Gastroesophageal sphincter (tissue), 4 donors: Measurements from ENCODE around the gene AGFG2. TPM values are rescaled to one million over a fixed set of nuclear protein-coding genes. Genes with fewer than 3 reads are reported as not detected.
A peak's percentile ranks its signal among the peaks of the same experiment; 100 is the strongest.

ENCODE experiments used
- ATAC-seq: fragments of 150-250 bp; one replicate; pipeline ENCODE4 v1.9.1; 2016; ENCODE audit warnings: mild to moderate bottlenecking, moderate library complexity
- H3K27ac ChIP-seq, 4 donors: fragments of 200-600 bp; sonication (generic) in 3 of 4; 1 replicate in 3 of 4; 2 replicates in 1 of 4; pipeline ENCODE4 v1.5.1; 2016 to 2019
- H3K27me3 ChIP-seq: fragments of 200-600 bp; sonication (generic); one replicate; pipeline ENCODE4 v1.5.1; 2019
- H3K36me3 ChIP-seq, 2 donors: fragments of 200-600 bp; sonication (generic); one replicate each; pipeline ENCODE4 v1.5.1; 2019; ENCODE audit warnings: control low read depth in 1 of 2
- H3K4me1 ChIP-seq, 3 donors: fragments of 200-600 bp; sonication (generic); 1 replicate in 2 of 3; 2 replicates in 1 of 3; pipeline ENCODE4 v1.5.1; 2016 to 2019; ENCODE audit warnings: control low read depth in 2 of 3
- H3K4me3 ChIP-seq, 2 donors: fragments of 200-600 bp; sonication (generic); one replicate each; pipeline ENCODE4 v1.5.1; 2019; ENCODE audit warnings: mild to moderate bottlenecking in 1 of 2, moderate library complexity in 1 of 2
- H3K9me3 ChIP-seq, 3 donors: fragments of 200-600 bp; sonication (generic); one replicate each; pipeline ENCODE4 v1.5.1; 2017 to 2019; ENCODE audit warnings: control low read depth in 2 of 3
- EP300 ChIP-seq: sonication (generic); formaldehyde crosslinking; IDR thresholded peaks from one replicate; pipeline ENCODE4 v1.6.1; 2017; ENCODE audit warnings: antibody characterized with exemption, mild to moderate bottlenecking
- POLR2A ChIP-seq, 2 donors: fragments of 450-650 bp; IDR thresholded peaks; one replicate each; pipeline ENCODE4 v1.6.1; 2017; ENCODE audit warnings: antibody characterized with exemption in 2 of 2, mild to moderate bottlenecking in 2 of 2, moderate library complexity in 1 of 2
- POLR2AphosphoS5 ChIP-seq: sonication (generic); formaldehyde crosslinking; IDR thresholded peaks from one replicate; pipeline ENCODE4 v1.6.1; 2017; ENCODE audit warnings: antibody characterized with exemption
- WGBS, 2 donors: methylation state at CpG; one replicate each; pipeline ENCODE4 v1.1.5; 2018; ENCODE audit warnings: low coverage in 1 of 2; 5-methylcytosine and 5-hydroxymethylcytosine counted together
- total RNA-seq, 4 donors: library from RNA; depleted of rRNA; stranded (reverse); fragments of >200 nt; gene quantifications; one replicate each; pipeline ENCODE4 v1.1.0, GENCODE V29; 2016
- TF ChIP-seq, protein P1 (sequence below), 4 experiments: fragments of 200-600 bp in 2 of 4; fragments of 450-650 bp in 2 of 4; sonication (generic) in 1 of 4; IDR thresholded peaks; one replicate each; pipeline ENCODE4 v1.5.1; 2017 to 2019; ENCODE audit warnings: antibody characterized with exemption in 4 of 4, mild to moderate bottlenecking in 2 of 4, moderate library complexity in 2 of 4

The AGFG2 gene
- total RNA-seq, 4 donors from 2014 or later: 26.0 to 60.1 (median 36.6) TPM

DNA sequence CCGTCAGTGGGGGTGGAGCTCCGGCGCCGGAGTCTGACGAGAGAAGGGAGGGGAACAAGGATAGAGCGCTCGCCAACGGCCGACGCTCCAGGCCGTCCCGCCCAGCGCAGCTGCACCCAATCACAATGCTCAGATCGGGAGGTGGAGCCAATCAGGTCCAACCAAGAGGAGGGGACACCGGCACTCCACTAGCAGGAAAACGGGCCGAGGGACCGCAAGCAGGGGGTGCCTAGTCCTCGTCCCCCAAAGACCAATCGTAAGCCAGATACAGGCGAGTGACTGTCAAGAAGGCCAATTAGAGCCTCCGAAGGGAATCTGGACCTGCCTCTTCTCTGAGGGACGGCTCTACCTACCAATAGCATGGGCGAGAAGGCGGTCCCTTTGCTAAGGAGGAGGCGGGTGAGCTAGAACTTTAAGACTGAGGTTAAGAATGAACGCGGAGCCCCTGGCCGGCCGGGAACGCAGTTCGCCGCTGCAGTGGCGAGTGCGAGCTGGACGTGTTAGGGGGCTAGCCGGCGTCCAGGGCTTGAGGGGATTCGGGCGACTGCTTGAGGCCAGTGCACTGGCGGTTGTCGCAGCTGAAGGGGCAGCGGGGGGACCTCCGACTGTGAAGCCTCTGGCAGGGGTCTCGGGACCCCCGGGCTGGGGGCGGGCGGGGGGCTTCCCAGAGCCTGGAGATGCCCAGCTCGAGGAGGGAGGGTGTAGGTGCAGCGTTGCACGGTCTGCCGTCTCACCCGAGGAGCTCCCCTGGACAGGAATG, 47.4 kb downstream of the AGFG2 start, which contains the start of gene FBXO24:
FBXO24 (plus strand) TSS at position 63 of the 760 bp plus-strand sequence; CDS start at position 361, 298 bp downstream.
- Histone ChIP-seq H3K4me3 (peak within 1 kb of the TSS; percentile 84 to 95), H3K4me1 (peaks cover 0 to 63% (median 35%) of the 10 kb centered on the region in 3 donors), H3K36me3 (peaks cover 0 to 22% of the 10 kb centered on the region in 2 donors), H3K27me3 (peaks cover 10% of the 10 kb centered on the region), H3K27ac (peak within 1 kb of the TSS; percentile 88 to 95 (median 94)), H3K9me3 (no peaks in the 10 kb centered on the region)
- TF ChIP-seq, protein P1, sequence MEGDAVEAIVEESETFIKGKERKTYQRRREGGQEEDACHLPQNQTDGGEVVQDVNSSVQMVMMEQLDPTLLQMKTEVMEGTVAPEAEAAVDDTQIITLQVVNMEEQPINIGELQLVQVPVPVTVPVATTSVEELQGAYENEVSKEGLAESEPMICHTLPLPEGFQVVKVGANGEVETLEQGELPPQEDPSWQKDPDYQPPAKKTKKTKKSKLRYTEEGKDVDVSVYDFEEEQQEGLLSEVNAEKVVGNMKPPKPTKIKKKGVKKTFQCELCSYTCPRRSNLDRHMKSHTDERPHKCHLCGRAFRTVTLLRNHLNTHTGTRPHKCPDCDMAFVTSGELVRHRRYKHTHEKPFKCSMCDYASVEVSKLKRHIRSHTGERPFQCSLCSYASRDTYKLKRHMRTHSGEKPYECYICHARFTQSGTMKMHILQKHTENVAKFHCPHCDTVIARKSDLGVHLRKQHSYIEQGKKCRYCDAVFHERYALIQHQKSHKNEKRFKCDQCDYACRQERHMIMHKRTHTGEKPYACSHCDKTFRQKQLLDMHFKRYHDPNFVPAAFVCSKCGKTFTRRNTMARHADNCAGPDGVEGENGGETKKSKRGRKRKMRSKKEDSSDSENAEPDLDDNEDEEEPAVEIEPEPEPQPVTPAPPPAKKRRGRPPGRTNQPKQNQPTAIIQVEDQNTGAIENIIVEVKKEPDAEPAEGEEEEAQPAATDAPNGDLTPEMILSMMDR (IDR thresholded peaks at IDR 0.05): no peak
- peak in 1 of 2 donors; percentile 27 for TF ChIP-seq POLR2A (IDR thresholded peaks at IDR 0.05)
- ATAC-seq: peak; percentile 94
- 0% methylated on average over 1 to 3 of the region's 53 CpGs for WGBS, 2 donors

DNA sequence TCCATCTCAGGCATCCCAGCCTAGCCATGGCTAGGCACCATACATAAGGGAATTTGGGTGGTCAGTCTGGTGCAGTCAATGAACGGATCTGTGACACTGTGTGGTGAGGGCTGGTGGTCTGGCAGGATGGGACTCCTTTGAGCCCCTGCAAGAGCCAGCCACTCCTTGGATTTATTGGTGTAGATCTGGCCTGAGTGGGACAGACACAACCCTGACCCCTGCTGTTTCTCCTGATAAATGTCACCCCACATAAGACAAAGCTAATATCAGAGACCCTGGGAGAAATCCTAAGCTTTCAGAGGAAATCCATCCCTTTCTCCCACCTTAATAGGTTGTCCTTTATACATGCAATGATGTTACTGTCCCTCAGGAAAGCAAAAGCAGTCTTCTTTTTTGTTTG, 49.4 kb downstream of the AGFG2 start:
- Histone ChIP-seq H3K9me3 (no peaks in the 10 kb centered on the region), H3K27ac (no peak overlapping the region), H3K4me3 (no peak overlapping the region), H3K36me3 (peaks cover 0 to 2% of the 10 kb centered on the region in 2 donors), H3K4me1 (peaks cover 0 to 46% (median 24%) of the 10 kb centered on the region in 3 donors), H3K27me3 (peaks cover 20% of the 10 kb centered on the region)
- no peak for ATAC-seq
- no CpG with 5 or more reads among the region's 1 CpG for WGBS, 2 donors
- TF ChIP-seq POLR2A (IDR thresholded peaks at IDR 0.05): no peak
- no peak for TF ChIP-seq EP300
- TF ChIP-seq POLR2AphosphoS5: no peak
- TF ChIP-seq, protein P1 (IDR thresholded peaks at IDR 0.05): peak in 2 of 4 experiments; percentile 16 to 28

DNA sequence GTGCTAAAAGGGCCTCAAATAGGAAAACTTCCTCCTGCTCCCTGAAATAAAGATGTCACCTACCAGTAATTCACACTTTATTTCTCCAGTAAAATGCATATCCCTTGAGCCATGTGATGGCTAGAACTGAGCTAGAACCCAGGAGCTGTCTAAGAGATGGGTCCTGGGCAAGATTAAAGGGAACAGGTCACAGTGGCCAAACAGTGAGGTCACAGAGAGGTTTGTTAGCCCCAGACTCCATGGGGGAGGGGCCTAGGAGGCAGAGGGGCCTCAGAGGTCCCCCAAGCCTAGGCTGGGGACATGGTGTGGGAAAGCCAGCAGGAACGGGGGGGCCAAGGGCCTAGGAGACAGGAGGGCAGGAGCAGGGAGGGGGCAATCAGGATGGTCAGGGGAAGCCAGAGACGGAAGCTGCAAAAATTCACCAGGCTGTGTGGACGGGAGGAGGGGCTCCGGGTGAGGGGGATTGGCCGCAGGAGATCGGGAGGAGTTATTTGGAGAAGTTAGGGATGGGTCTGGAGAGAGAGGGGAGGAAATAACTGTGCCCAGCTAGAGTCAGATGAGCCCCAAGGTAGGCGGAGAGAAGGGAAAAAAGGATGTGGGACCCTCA, 50.4 kb downstream of the AGFG2 start:
- Histone ChIP-seq H3K27me3 (peaks cover 20% of the 10 kb centered on the region), H3K9me3 (no peaks in the 10 kb centered on the region), H3K4me1 (peaks cover 0 to 36% (median 14%) of the 10 kb centered on the region in 3 donors), H3K27ac (peak overlapping the region in 3 of 4 donors; percentile 28 to 58 (median 57)), H3K4me3 (peak overlapping the region in 1 of 2 donors; percentile 29), H3K36me3 (no peaks in the 10 kb centered on the region)
- TF ChIP-seq EP300: no peak
- TF ChIP-seq, protein P1 (IDR thresholded peaks at IDR 0.05): no peak
- TF ChIP-seq POLR2A (IDR thresholded peaks at IDR 0.05): no peak
- TF ChIP-seq POLR2AphosphoS5: no peak
- WGBS, 2 donors: 33 to 42% methylated on average over 6 to 7 of the region's 7 CpGs
- no peak for ATAC-seq

DNA sequence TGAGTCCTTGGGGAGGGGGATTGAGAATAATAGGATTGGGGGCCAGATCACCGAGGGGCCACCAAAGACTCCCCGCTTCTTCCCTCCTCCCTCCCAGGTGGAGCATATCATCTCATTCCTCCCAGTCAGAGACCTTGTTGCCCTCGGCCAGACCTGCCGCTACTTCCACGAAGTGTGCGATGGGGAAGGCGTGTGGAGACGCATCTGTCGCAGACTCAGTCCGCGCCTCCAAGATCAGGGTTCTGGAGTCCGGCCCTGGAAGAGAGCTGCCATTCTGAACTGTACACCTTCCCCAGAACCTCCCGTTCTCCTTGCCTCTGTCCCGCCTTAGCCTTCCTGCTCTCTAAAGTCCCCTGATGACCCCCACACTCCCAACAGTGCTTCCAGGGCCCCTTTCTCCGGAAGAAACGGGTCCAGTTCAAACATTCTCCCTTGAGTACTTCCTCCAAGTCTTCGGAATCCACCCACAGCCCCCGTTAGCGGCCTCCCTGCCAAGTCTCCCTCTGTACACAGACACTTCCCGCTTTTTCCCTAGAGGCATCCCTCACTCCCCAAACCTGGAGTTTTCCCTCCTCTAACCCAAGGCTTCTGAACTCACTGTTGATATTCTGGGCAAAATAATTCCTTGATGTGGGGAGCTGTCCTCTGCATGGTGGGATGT, 51.2 kb downstream of the AGFG2 start:
- Histone ChIP-seq H3K4me1 (peaks cover 0 to 28% (median 6%) of the 10 kb centered on the region in 3 donors), H3K27ac (peak overlapping the region in 3 of 4 donors; percentile 33 to 58 (median 57)), H3K36me3 (no peaks in the 10 kb centered on the region), H3K9me3 (no peaks in the 10 kb centered on the region), H3K27me3 (peaks cover 20% of the 10 kb centered on the region), H3K4me3 (peak overlapping the region in 1 of 2 donors; percentile 29)
- TF ChIP-seq EP300 (no peak), POLR2AphosphoS5 (no peak), POLR2A (IDR thresholded peaks at IDR 0.05) (no peak)
- TF ChIP-seq, protein P1 (IDR thresholded peaks at IDR 0.05): no peak
- 14 to 41% methylated on average over 10 to 14 of the region's 20 CpGs for WGBS, 2 donors
- ATAC-seq: no peak
